Testis (tissue), 2 donors: ENCODE measurements around the gene TTC9C.

ENCODE experiments used
- CTCF ChIP-seq, 3 experiments: fragments of 450-650 bp in 2 of 3; fragments of 200-600 bp in 1 of 3; sonication (generic) in 1 of 3; IDR thresholded peaks; one replicate each; pipeline ENCODE4 v1.5.1; 2016 to 2019; ENCODE audit warnings: antibody characterized with exemption in 3 of 3, mild to moderate bottlenecking in 2 of 3, moderate library complexity in 1 of 3
- POLR2A ChIP-seq: fragments of 450-650 bp; IDR thresholded peaks from one replicate; pipeline ENCODE4 v1.6.1; 2017; ENCODE audit warnings: antibody characterized with exemption, mild to moderate bottlenecking, moderate library complexity

GRCh38 chr11:62721994-62722393, 6.3 kb upstream of the TTC9C start:
- TF ChIP-seq CTCF (IDR thresholded peaks at IDR 0.05) = no peak
- TF ChIP-seq POLR2A = no peak
